SU-DHL-6 (cell line): ENCODE measurements around the gene CARD9.

ENCODE experiments used
- H2AFZ ChIP-seq: fragments of 200-600 bp; sonication (generic); 2 replicates; pipeline ENCODE4 v1.6.1; 2014; ENCODE audit warnings: low read depth, mild to moderate bottlenecking, moderate library complexity, mixed read lengths, antibody characterized with exemption, low read length; ENCODE audit not compliant: severe bottlenecking
- H3F3A ChIP-seq: fragments of 200-600 bp; shearing (Covaris generic); 2 replicates; pipeline ENCODE4 v1.6.0; 2016; ENCODE audit warnings: antibody characterized with exemption, mild to moderate bottlenecking; ENCODE audit not compliant: insufficient read depth
- H3K27ac ChIP-seq: fragments of 200-600 bp; sonication (generic); 2 replicates; pipeline ENCODE4 v1.5.1; 2016; ENCODE audit warnings: low read depth, mild to moderate bottlenecking, low read length, moderate library complexity, mixed read lengths
- H3K27me3 ChIP-seq: fragments of 200-600 bp; sonication (generic), shearing (Covaris generic); 2 replicates; pipeline ENCODE4 v1.6.0; 2014; ENCODE audit warnings: mild to moderate bottlenecking, low read length
- H3K36me3 ChIP-seq: fragments of 200-600 bp; sonication (generic); 2 replicates; pipeline ENCODE4 v1.6.1; 2014; ENCODE audit warnings: mild to moderate bottlenecking, low read length, mixed read lengths
- H3K4me2 ChIP-seq: fragments of 300-600, 200-600 bp; shearing (Covaris generic), sonication (generic); 2 replicates; pipeline ENCODE4 v1.6.0; 2014; ENCODE audit warnings: low read length, low read depth, mild to moderate bottlenecking; ENCODE audit not compliant: poor library complexity, severe bottlenecking
- H3K4me3 ChIP-seq: fragments of 200-600 bp; sonication (generic); 2 replicates; pipeline ENCODE4 v1.5.1; 2014; ENCODE audit warnings: antibody characterized with exemption, low read length, mild to moderate bottlenecking, mixed read lengths; ENCODE audit not compliant: insufficient read depth, poor library complexity, severe bottlenecking
- H3K79me2 ChIP-seq: fragments of 200-600 bp; sonication (generic); 2 replicates; pipeline ENCODE4 v1.6.1; 2014; ENCODE audit warnings: mild to moderate bottlenecking, low read length, moderate library complexity; ENCODE audit not compliant: insufficient read depth
- H3K9ac ChIP-seq: fragments of 200-600 bp; sonication (generic); 2 replicates; pipeline ENCODE4 v1.7.0; 2014; ENCODE audit warnings: mild to moderate bottlenecking, low read length
- H3K9me2 ChIP-seq: fragments of 200-600 bp; sonication (generic); replicated peaks from 2 replicates; pipeline ENCODE4 v1.6.1; 2014; ENCODE audit warnings: low read length; ENCODE audit not compliant: insufficient read depth
- H3K9me3 ChIP-seq: fragments of 200-600 bp; sonication (generic); 2 replicates; pipeline ENCODE4 v1.6.1; 2014; ENCODE audit warnings: low read length, mixed read lengths; ENCODE audit not compliant: insufficient read depth
- H4K20me1 ChIP-seq: fragments of 200-600 bp; sonication (generic); 2 replicates; pipeline ENCODE4 v1.6.1; 2014; ENCODE audit warnings: low read depth, mild to moderate bottlenecking, antibody characterized with exemption, low read length, moderate library complexity, mixed read lengths
- EZH2phosphoT487 ChIP-seq: fragments of 200-600 bp; sonication (generic), shearing (Covaris generic); conservative IDR thresholded peaks from 2 replicates; pipeline ENCODE4 v1.6.1; 2018; ENCODE audit warnings: mild to moderate bottlenecking, antibody characterized with exemption, low read length, moderate library complexity, mixed read lengths
- TF ChIP-seq, protein P1 (sequence below): fragments of 200-600 bp; sonication (generic); IDR thresholded peaks from one replicate; pipeline ENCODE4 v1.5.1; 2017; ENCODE audit warnings: antibody characterized with exemption, mild to moderate bottlenecking, low read length, moderate library complexity; ENCODE audit not compliant: insufficient read depth, poor library complexity, severe bottlenecking

CARD9 gene

GRCh38 chr9:136405481-136405880 is 32.0 kb upstream of the CARD9 start:
- Histone ChIP-seq H3F3A (peaks cover 11% of the 10 kb centered on the region; the same call in 1 of the 2 replicates), H3K27me3 (no peaks in the 10 kb centered on the region), H3K9ac (no peak overlapping the region), H3K79me2 (peaks cover 17% of the 10 kb centered on the region), H3K9me3 (no peaks in the 10 kb centered on the region), H3K27ac (no peak overlapping the region), H3K9me2 (no peaks in the 10 kb centered on the region), H2AFZ (no peak overlapping the region), H4K20me1 (no peaks in the 10 kb centered on the region), H3K36me3 (peaks cover 3% of the 10 kb centered on the region; the same call in 1 of the 2 replicates), H3K4me3 (no peak overlapping the region), H3K4me2 (no peak overlapping the region)
- TF ChIP-seq EZH2phosphoT487 = no peak
- TF ChIP-seq, protein P1, sequence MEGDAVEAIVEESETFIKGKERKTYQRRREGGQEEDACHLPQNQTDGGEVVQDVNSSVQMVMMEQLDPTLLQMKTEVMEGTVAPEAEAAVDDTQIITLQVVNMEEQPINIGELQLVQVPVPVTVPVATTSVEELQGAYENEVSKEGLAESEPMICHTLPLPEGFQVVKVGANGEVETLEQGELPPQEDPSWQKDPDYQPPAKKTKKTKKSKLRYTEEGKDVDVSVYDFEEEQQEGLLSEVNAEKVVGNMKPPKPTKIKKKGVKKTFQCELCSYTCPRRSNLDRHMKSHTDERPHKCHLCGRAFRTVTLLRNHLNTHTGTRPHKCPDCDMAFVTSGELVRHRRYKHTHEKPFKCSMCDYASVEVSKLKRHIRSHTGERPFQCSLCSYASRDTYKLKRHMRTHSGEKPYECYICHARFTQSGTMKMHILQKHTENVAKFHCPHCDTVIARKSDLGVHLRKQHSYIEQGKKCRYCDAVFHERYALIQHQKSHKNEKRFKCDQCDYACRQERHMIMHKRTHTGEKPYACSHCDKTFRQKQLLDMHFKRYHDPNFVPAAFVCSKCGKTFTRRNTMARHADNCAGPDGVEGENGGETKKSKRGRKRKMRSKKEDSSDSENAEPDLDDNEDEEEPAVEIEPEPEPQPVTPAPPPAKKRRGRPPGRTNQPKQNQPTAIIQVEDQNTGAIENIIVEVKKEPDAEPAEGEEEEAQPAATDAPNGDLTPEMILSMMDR = no peak

- H3K4me2 ChIP-seq = no peak overlapping the region
- no peak overlapping the region for H2AFZ ChIP-seq
- H3K9me3 ChIP-seq = no peaks in the 10 kb centered on the region
- peaks cover 11% of the 10 kb centered on the region; the same call in 1 of the 2 replicates for H3F3A ChIP-seq
- peaks cover 3% of the 10 kb centered on the region; the same call in 1 of the 2 replicates for H3K36me3 ChIP-seq
- no peak overlapping the region for H3K4me3 ChIP-seq
- no peak overlapping the region for H3K27ac ChIP-seq
- no peaks in the 10 kb centered on the region for H3K9me2 ChIP-seq
- peaks cover 14% of the 10 kb centered on the region for H3K79me2 ChIP-seq
- no peaks in the 10 kb centered on the region for H3K27me3 ChIP-seq
- H3K9ac ChIP-seq = no peak overlapping the region
- TF ChIP-seq EZH2phosphoT487 = no peak
- TF ChIP-seq, protein P1 = no peak
- no peaks in the 10 kb centered on the region for H4K20me1 ChIP-seq
Measured at GRCh38 chr9:136404801-136405136, 31.3 kb upstream of the CARD9 start.

GRCh38 chr9:136403915-136404800 is 30.7 kb upstream of the CARD9 start:
- Histone ChIP-seq H3K9me2 (no peaks in the 10 kb centered on the region), H3K27ac (no peak overlapping the region), H3K79me2 (peaks cover 15% of the 10 kb centered on the region), H3K36me3 (peaks cover 3% of the 10 kb centered on the region; the same call in 1 of the 2 replicates), H3K9ac (no peak overlapping the region), H3K4me2 (no peak overlapping the region), H2AFZ (no peak overlapping the region), H3K9me3 (no peaks in the 10 kb centered on the region), H3K27me3 (no peaks in the 10 kb centered on the region), H3K4me3 (no peak overlapping the region), H4K20me1 (no peaks in the 10 kb centered on the region; the same call in 1 of the 2 replicates), H3F3A (peaks cover 11% of the 10 kb centered on the region; the same call in 1 of the 2 replicates)
- no peak for TF ChIP-seq EZH2phosphoT487
- TF ChIP-seq, protein P1 = no peak
